ENCODE measurements around the gene SLIT3. TPM values are rescaled to one million over a fixed set of nuclear protein-coding genes. Genes with fewer than 3 reads are reported as not detected.

The SLIT3 gene
- total RNA-seq, 1 experiment from 2014 or later = 0.92 TPM

DNA sequence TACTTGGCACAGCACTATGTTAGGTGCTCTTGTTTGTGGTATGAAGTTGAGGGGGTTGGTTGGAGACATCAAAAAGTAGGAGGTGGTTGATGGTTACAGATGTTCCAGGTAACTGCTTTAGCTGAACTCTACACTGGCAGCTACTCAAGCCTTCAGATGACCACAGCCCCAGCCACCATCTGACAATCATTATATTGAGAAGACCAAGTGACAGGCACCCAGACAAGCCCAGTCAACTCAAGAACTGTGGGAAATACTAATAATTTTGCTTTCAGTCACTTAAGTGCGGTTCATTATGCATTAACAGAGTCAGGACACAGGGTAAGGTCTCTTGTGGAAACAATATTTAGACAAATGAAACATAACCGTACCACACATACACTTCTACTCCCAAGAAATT, 38.9 kb upstream of the SLIT3 start:
- no peak overlapping the region for H4K5ac ChIP-seq (ENCODE audit: insufficient read length, low read depth, low read length)
- H4K8ac ChIP-seq (replicated peaks; ENCODE audit: insufficient read length, low read depth, low read length) = no peak overlapping the region
- Mint-ChIP-seq H3K36me3 (ENCODE audit: insufficient read depth in 1 of 3, low read depth in 3 of 3) (no peaks in the 10 kb centered on the region), H3K27me3 (ENCODE audit: low read depth) (peaks cover 11% of the 10 kb centered on the region), H3K4me3 (no peak overlapping the region), H3K27ac (no peak overlapping the region), H3K4me1 (no peaks in the 10 kb centered on the region), H3K9me3 (no peaks in the 10 kb centered on the region)
- no peak overlapping the region for H2BK20ac ChIP-seq (ENCODE audit: low read depth, low read length, poor library complexity, severe bottlenecking)
- no peaks in the 10 kb centered on the region for H3K4me1 ChIP-seq (ENCODE audit: insufficient read depth, low read length)
- H2BK15ac ChIP-seq (ENCODE audit: low read depth, low read length) = no peak overlapping the region
- H3K27me3 ChIP-seq (ENCODE audit: insufficient read depth, low read length) = no peaks in the 10 kb centered on the region
- no peak overlapping the region for H3K23ac ChIP-seq (ENCODE audit: insufficient read length, low read depth, low read length)
- WGBS (ENCODE audit: extremely low coverage, insufficient read length, low lambda C conversion rate) = no CpG with 5 or more reads among the region's 2 CpGs
- H3K23me2 ChIP-seq (ENCODE audit: insufficient read length, low read depth, low read length, poor library complexity, severe bottlenecking) = no peaks in the 10 kb centered on the region
- H3K56ac ChIP-seq (ENCODE audit: insufficient read length, low read depth, low read length) = no peak overlapping the region
- H3K27ac ChIP-seq (ENCODE audit: insufficient read length, low read depth, low read length) = no peak overlapping the region
- no peak overlapping the region for H2AK5ac ChIP-seq (ENCODE audit: insufficient read length, low read length)
- H3K4ac ChIP-seq (ENCODE audit: low read depth, low read length) = no peak overlapping the region
- H3K4me2 ChIP-seq (ENCODE audit: insufficient read depth, insufficient read length, low read length) = no peak overlapping the region
- no peak overlapping the region for H2AFZ ChIP-seq (ENCODE audit: low read length)
- H3T11ph ChIP-seq (ENCODE audit: low read length) = no peak overlapping the region
- no peak overlapping the region for H3K14ac ChIP-seq (ENCODE audit: insufficient read depth, low read length)
- H2BK120ac ChIP-seq (ENCODE audit: low read depth, low read length, poor library complexity, severe bottlenecking) = no peak overlapping the region
- no peaks in the 10 kb centered on the region for H3K9me3 ChIP-seq (ENCODE audit: control insufficient read depth, low read depth, low read length)
- H3K18ac ChIP-seq (ENCODE audit: insufficient read length, low read depth, low read length) = no peak overlapping the region
- no peak overlapping the region for H2BK12ac ChIP-seq (ENCODE audit: insufficient read length, low read depth, low read length)
- no peak overlapping the region for H4K91ac ChIP-seq (ENCODE audit: insufficient read length, low read depth, low read length)
- DNase-seq = no peak
- H3K79me2 ChIP-seq (ENCODE audit: insufficient read depth, low read length) = no peaks in the 10 kb centered on the region
- H2BK5ac ChIP-seq (ENCODE audit: insufficient read length, low read length) = no peak overlapping the region
- no peaks in the 10 kb centered on the region for H4K20me1 ChIP-seq (ENCODE audit: control insufficient read depth, insufficient read depth, insufficient read length)
- no peak overlapping the region for H3K9ac ChIP-seq (ENCODE audit: extremely low read depth, insufficient read length, low read length)
- TF ChIP-seq, protein P1, sequence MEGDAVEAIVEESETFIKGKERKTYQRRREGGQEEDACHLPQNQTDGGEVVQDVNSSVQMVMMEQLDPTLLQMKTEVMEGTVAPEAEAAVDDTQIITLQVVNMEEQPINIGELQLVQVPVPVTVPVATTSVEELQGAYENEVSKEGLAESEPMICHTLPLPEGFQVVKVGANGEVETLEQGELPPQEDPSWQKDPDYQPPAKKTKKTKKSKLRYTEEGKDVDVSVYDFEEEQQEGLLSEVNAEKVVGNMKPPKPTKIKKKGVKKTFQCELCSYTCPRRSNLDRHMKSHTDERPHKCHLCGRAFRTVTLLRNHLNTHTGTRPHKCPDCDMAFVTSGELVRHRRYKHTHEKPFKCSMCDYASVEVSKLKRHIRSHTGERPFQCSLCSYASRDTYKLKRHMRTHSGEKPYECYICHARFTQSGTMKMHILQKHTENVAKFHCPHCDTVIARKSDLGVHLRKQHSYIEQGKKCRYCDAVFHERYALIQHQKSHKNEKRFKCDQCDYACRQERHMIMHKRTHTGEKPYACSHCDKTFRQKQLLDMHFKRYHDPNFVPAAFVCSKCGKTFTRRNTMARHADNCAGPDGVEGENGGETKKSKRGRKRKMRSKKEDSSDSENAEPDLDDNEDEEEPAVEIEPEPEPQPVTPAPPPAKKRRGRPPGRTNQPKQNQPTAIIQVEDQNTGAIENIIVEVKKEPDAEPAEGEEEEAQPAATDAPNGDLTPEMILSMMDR (conservative IDR thresholded peaks at IDR 0.05) = no peak
- H3K79me1 ChIP-seq (ENCODE audit: insufficient read depth, low read depth, low read length, poor library complexity, severe bottlenecking) = no peaks in the 10 kb centered on the region
